WERI-Rb-1 (cell line): ENCODE results near the gene BICDL1.

Experiments used
- DNase-seq: peaks from one replicate; pipeline ENCODE4 v3.0.0-alpha.2; 2020
- H3K27ac ChIP-seq: fragments of 250-450 bp; sonication (Bioruptor Pico); 2 replicates; pipeline ENCODE4 v1.5.1; 2020; ENCODE audit warnings: mild to moderate bottlenecking, moderate library complexity
- H3K27me3 ChIP-seq: fragments of 250-450 bp; sonication (Bioruptor Pico); 2 replicates; pipeline ENCODE4 v1.5.1; 2021; ENCODE audit warnings: mild to moderate bottlenecking, low read depth, moderate library complexity; ENCODE audit not compliant: insufficient read depth, severe bottlenecking
- H3K36me3 ChIP-seq: fragments of 250-450 bp; sonication (Bioruptor Pico); 2 replicates; pipeline ENCODE4 v1.5.1; 2020; ENCODE audit warnings: mild to moderate bottlenecking, moderate library complexity
- H3K4me3 ChIP-seq: 2 replicates; pipeline ENCODE4 v1.5.1; 2011; ENCODE audit warnings: low read depth, mild to moderate bottlenecking, control low read depth, low read length
- H3K9me3 ChIP-seq: fragments of 250-450 bp; sonication (Bioruptor Pico); 2 replicates; pipeline ENCODE4 v1.5.1; 2021; ENCODE audit warnings: mild to moderate bottlenecking, moderate library complexity; ENCODE audit not compliant: severe bottlenecking
- TF ChIP-seq, protein P1 (sequence below): IDR thresholded peaks from 2 replicates; pipeline ENCODE4 v1.5.1; 2011; ENCODE audit warnings: low read depth, mild to moderate bottlenecking, control low read depth, inconsistent platforms, low read length

BICDL1 gene

DNA sequence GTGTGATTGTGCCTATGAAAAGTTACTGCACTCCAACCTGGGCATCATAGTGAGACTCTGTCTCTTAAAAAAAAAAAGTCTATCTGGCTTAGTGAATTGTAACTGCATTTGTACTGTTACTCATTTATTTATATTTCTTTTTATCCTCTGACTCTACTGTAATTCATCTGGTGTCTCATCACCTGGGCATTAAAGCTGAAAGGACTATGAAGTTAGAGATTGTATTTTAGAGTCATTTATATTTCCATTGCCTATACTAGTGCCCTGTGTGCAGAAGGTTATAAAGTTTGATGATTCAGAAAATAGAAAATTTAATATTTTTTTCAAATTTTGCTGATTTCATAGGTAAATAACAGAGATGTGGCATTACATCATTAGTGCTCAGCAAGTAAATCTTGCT is 30.2 kb downstream of the BICDL1 start:
- no peak overlapping the region for H3K4me3 ChIP-seq

DNA sequence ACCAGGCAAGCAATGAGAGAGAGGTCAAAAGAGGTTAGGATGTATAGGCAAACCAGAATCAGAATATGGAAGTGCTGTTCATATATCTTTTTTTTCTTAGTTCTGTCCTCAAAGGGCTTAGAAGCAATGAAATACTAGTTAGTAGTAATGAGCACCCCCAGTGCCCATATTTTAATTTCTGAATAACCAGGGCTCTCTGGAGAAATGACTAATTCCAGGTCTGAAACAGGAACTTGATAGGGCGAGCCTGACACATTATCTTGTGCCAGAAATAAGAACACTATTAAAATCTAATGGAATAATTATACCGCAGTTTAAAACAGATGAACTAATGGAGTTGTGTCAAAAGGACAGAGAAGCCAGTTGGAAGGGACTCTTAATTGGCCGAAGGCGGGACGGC is 30.9 kb downstream of the BICDL1 start:
- DNase-seq = no peak
- Histone ChIP-seq H3K36me3 (peaks cover 7% of the 10 kb centered on the region), H3K9me3 (no peaks in the 10 kb centered on the region), H3K27ac (no peak overlapping the region), H3K4me3 (no peak overlapping the region), H3K27me3 (no peaks in the 10 kb centered on the region)
- TF ChIP-seq, protein P1, sequence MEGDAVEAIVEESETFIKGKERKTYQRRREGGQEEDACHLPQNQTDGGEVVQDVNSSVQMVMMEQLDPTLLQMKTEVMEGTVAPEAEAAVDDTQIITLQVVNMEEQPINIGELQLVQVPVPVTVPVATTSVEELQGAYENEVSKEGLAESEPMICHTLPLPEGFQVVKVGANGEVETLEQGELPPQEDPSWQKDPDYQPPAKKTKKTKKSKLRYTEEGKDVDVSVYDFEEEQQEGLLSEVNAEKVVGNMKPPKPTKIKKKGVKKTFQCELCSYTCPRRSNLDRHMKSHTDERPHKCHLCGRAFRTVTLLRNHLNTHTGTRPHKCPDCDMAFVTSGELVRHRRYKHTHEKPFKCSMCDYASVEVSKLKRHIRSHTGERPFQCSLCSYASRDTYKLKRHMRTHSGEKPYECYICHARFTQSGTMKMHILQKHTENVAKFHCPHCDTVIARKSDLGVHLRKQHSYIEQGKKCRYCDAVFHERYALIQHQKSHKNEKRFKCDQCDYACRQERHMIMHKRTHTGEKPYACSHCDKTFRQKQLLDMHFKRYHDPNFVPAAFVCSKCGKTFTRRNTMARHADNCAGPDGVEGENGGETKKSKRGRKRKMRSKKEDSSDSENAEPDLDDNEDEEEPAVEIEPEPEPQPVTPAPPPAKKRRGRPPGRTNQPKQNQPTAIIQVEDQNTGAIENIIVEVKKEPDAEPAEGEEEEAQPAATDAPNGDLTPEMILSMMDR = no peak

More for the DNA sequence above, 30.2 kb downstream of the BICDL1 start:
- no peaks in the 10 kb centered on the region for H3K9me3 ChIP-seq
- H3K36me3 ChIP-seq = peaks cover 4% of the 10 kb centered on the region; the same call in 1 of the 2 replicates
- H3K27ac ChIP-seq = no peak overlapping the region
- TF ChIP-seq, protein P1 = no peak
- no peak for DNase-seq
- no peaks in the 10 kb centered on the region for H3K27me3 ChIP-seq

DNA sequence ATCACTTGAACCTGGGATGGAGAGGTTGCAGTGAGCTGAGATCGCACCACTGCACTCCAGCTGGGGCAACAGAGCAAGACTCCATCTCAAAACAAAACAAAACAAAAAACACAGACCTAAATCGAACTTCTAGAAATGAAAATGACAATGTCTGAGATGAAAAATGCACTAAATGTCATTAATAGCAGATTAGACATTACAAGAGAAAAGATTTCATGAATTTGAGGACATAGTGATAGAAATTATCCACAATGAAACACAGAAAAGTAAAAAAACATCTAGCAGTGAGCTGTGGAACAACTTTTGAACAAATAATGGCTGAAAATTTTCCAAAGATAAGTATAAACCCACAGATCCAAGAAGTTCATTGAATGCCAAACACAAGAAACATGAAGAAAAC is 35.2 kb downstream of the BICDL1 start:
- H3K4me3 ChIP-seq = no peak overlapping the region
- peaks cover 7% of the 10 kb centered on the region for H3K36me3 ChIP-seq
- no peaks in the 10 kb centered on the region for H3K27me3 ChIP-seq
- DNase-seq = no peak
- no peaks in the 10 kb centered on the region for H3K9me3 ChIP-seq
- no peak overlapping the region for H3K27ac ChIP-seq
- TF ChIP-seq, protein P1 = no peak

DNA sequence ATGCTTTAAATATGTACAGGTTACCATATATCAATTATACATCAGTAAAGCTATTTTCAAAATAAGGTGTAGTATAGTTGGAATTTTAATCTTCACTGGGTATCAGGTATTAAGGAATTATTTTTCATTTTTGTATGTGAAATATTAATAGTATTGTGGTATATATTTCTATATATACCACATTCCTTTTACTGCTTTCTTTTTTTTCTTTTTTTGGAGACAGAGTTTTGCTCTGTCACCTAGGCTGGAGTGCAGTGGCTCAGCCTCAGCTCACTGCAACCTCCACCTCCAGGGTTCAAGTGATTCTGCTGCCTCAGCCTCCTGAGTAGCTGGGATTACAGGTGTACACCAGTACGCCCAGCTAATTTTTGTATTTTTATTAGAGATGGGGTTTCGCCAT is 36.6 kb downstream of the BICDL1 start:
- Histone ChIP-seq H3K36me3 (peaks cover 7% of the 10 kb centered on the region), H3K9me3 (no peaks in the 10 kb centered on the region), H3K27me3 (no peaks in the 10 kb centered on the region), H3K27ac (no peak overlapping the region), H3K4me3 (no peak overlapping the region)
- DNase-seq = no peak
- TF ChIP-seq, protein P1 = no peak

DNA sequence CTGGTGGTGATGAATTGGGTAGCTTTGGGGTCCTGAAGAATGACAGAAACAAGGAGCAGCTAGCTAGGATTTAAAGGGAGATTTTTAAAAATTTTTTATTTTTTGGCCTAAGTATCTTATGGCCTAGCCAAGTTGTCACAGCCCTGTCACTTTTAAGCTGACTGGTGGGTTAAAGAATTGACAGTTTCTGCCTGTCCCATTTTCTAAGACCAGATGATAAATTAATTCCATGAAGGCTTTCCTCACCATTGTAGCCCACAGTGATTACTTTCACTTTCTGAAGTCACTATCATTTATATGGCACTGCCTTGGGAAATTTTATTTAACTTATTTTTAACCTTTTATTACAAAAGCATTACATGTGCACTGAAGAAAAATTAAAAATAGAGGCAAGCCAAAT is 43.2 kb downstream of the BICDL1 start:
- Histone ChIP-seq H3K27me3 (no peaks in the 10 kb centered on the region), H3K9me3 (no peaks in the 10 kb centered on the region), H3K4me3 (no peak overlapping the region), H3K36me3 (no peaks in the 10 kb centered on the region), H3K27ac (no peak overlapping the region)
- TF ChIP-seq, protein P1 = no peak
- no peak for DNase-seq

DNA sequence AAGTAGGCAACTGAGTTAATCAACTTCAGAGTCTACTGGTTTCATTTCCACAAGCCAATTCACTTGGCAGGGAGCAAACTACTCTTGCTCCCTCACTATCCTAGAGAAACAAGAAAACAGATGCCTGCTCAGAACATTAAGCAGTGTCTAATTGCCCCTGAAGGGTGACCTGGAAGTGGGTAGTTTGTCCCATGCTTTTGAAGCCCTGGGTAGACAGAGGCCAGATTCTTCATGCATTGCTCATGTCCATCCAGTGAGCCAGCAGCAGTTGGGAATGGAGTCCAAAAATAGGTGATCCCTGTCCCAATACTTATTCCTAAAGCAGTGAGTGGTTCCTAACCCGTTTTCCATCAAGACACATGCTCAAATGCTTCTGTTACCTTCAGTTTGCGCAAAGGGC is 48.8 kb downstream of the BICDL1 start:
- TF ChIP-seq, protein P1 = no peak
- no peak for DNase-seq
- Histone ChIP-seq H3K36me3 (no peaks in the 10 kb centered on the region), H3K27me3 (no peaks in the 10 kb centered on the region), H3K9me3 (no peaks in the 10 kb centered on the region), H3K4me3 (no peak overlapping the region), H3K27ac (no peak overlapping the region)
